Endothelial cell of umbilical vein (primary cell): ENCODE results near the gene DRAP1. TPM values are rescaled to one million over a fixed set of nuclear protein-coding genes. Genes with fewer than 3 reads are reported as not detected.

ENCODE experiments used
- BruUV-seq: library from RNA; stranded (reverse); fragments of 400-500 nt; replicated peaks from 2 replicates; lab custom pipeline; 2021; lab: Mats Ljungman, UMichigan
- CTCF ChIA-PET: fragments of 300-600, 350-600 bp; sonication (Branson Sonifier 250); formaldehyde crosslinking; loops from one replicate; lab custom pipeline; 2021; ENCODE audit warnings: antibody characterized with exemption, inconsistent platforms; lab: Charles Lee
- POLR2A ChIA-PET: fragments of 300-600, 350-600 bp; sonication (Branson Sonifier 250); formaldehyde crosslinking; loops from one replicate; lab custom pipeline; 2021; ENCODE audit warnings: antibody characterized with exemption, inconsistent platforms; lab: Charles Lee
- DNase-seq: peaks from one replicate; pipeline ENCODE4 v3.0.0-alpha.2; 2011; ENCODE audit warnings: low read depth, low spot score
- FAIRE-seq: peaks from 2 replicates; lab custom pipeline; 2011; peaks lifted over from hg19 to GRCh38; lab: Jason Lieb, UNC
- H2AFZ ChIP-seq: 2 replicates; pipeline ENCODE4 v1.6.0; 2012; ENCODE audit warnings: low read depth, low read length, control low read depth, inconsistent platforms
- H3K27ac ChIP-seq: 2 replicates; pipeline ENCODE4 v1.5.1; 2011; ENCODE audit warnings: low read depth, mild to moderate bottlenecking, control low read depth, low read length, moderate library complexity; ENCODE audit not compliant: insufficient read depth
- H3K27me3 ChIP-seq, 2 experiments: 2 replicates each; pipeline versions ENCODE4 v1.6.0 to v1.6.1; 2011; ENCODE audit warnings: low read length in 2 of 2, mixed read lengths in 1 of 2; ENCODE audit not compliant: control insufficient read depth in 2 of 2, insufficient read depth in 2 of 2
- H3K36me3 ChIP-seq, 2 experiments: 2 replicates in 1 of 2; 3 replicates in 1 of 2; pipeline ENCODE4 v1.5.1; 2011; ENCODE audit warnings: low read length in 2 of 2, mild to moderate bottlenecking in 1 of 2, moderate library complexity in 1 of 2; ENCODE audit not compliant: control insufficient read depth in 2 of 2, insufficient read depth in 2 of 2; ENCODE audit errors: extremely low read depth in 1 of 2
- H3K4me1 ChIP-seq: 3 replicates; pipeline ENCODE4 v1.5.1; 2011; ENCODE audit warnings: mild to moderate bottlenecking, low read length; ENCODE audit not compliant: control insufficient read depth, insufficient read depth; ENCODE audit errors: extremely low read depth
- H3K4me2 ChIP-seq: 2 replicates; pipeline ENCODE4 v1.6.1; 2011; ENCODE audit warnings: low read length, control low read depth, mixed read lengths; ENCODE audit not compliant: insufficient read depth
- H3K4me3 ChIP-seq, 3 experiments: fragments of 200-600 bp in 1 of 3; sonication (generic), shearing (Covaris generic) in 1 of 3; replicated peaks in 1 of 3; 2 replicates each; pipeline ENCODE4 v1.5.1; 2011 to 2016; ENCODE audit warnings: control low read depth in 3 of 3, low read length in 3 of 3, mild to moderate bottlenecking in 2 of 3, inconsistent platforms in 1 of 3, low read depth in 1 of 3, moderate library complexity in 1 of 3; ENCODE audit not compliant: insufficient read depth in 1 of 3
- H3K79me2 ChIP-seq: 2 replicates; pipeline ENCODE4 v1.6.0; 2012; ENCODE audit warnings: low read length, inconsistent platforms; ENCODE audit not compliant: control insufficient read depth, insufficient read depth
- H3K9ac ChIP-seq: replicated peaks from 2 replicates; pipeline ENCODE3; 2011; ENCODE audit warnings: low read length, control low read depth; ENCODE audit not compliant: insufficient read depth; ENCODE audit errors: extremely low read depth
- H3K9me1 ChIP-seq: replicated peaks from 3 replicates; pipeline ENCODE4 v1.6.0; 2011; ENCODE audit warnings: mild to moderate bottlenecking, low read length; ENCODE audit not compliant: control insufficient read depth, insufficient read depth; ENCODE audit errors: extremely low read depth
- H3K9me3 ChIP-seq: replicated peaks from 2 replicates; pipeline ENCODE4 v1.5.1; 2012; ENCODE audit warnings: low read length, inconsistent platforms; ENCODE audit not compliant: control insufficient read depth, insufficient read depth
- H4K20me1 ChIP-seq: replicated peaks from 2 replicates; pipeline ENCODE3; 2011; ENCODE audit warnings: mild to moderate bottlenecking, low read length; ENCODE audit not compliant: control insufficient read depth, insufficient read depth; ENCODE audit errors: extremely low read depth
- EZH2 ChIP-seq: IDR thresholded peaks from 2 replicates; pipeline ENCODE4 v1.6.1; 2012; ENCODE audit warnings: borderline replicate concordance, low read depth, mild to moderate bottlenecking, moderate library complexity, low read length, inconsistent platforms; ENCODE audit not compliant: severe bottlenecking
- FOS ChIP-seq: IDR thresholded peaks from 2 replicates; pipeline ENCODE4 v1.6.1; 2011; ENCODE audit warnings: mild to moderate bottlenecking, low read length, moderate library complexity, borderline replicate concordance; ENCODE audit not compliant: insufficient read depth
- GATA2 ChIP-seq: IDR thresholded peaks from 2 replicates; pipeline ENCODE4 v1.7.0; 2011; ENCODE audit warnings: low read depth, mild to moderate bottlenecking, moderate library complexity, mixed read lengths, low read length; ENCODE audit not compliant: insufficient read length, insufficient read depth
- JUN ChIP-seq: IDR thresholded peaks from 2 replicates; pipeline ENCODE4 v1.6.1; 2011; ENCODE audit warnings: borderline replicate concordance, low read depth; ENCODE audit not compliant: insufficient read length, insufficient read depth
- MAX ChIP-seq: IDR thresholded peaks from 2 replicates; pipeline ENCODE4 v1.6.1; 2011; ENCODE audit not compliant: insufficient read depth, insufficient read length
- MYC ChIP-seq: IDR thresholded peaks from one replicate; pipeline ENCODE4 v1.6.1; 2011; ENCODE audit warnings: mild to moderate bottlenecking, low read depth, low read length
- POLR2A ChIP-seq: IDR thresholded peaks from 2 replicates; pipeline ENCODE4 v1.6.1; 2012; ENCODE audit warnings: low read depth, mild to moderate bottlenecking, control low read depth, low read length
- POLR2AphosphoS5 ChIP-seq: IDR thresholded peaks from 2 replicates; pipeline ENCODE4 v1.6.1; 2012; ENCODE audit warnings: low read depth, mild to moderate bottlenecking, control low read depth, low read length, moderate library complexity; ENCODE audit not compliant: insufficient read depth
- dilution Hi-C: fragments of 300-500 bp; cut with MboI; formaldehyde crosslinking; loops from one replicate; pipeline ENCODE4 v1.15.0; 2019; ENCODE audit warnings: low sequenced_read_pairs; ENCODE audit not compliant: extremely low pct_ligation_motif_present
- intact Hi-C: fragments of 100-400 bp; cut with micrococcal nuclease; formaldehyde crosslinking; loops from one replicate; pipeline ENCODE4 v1.10.0; 2022
- polyA plus RNA-seq, 4 experiments: library from polyadenylated mRNA; depleted of rRNA in 3 of 4; stranded (reverse) in 3 of 4; unstranded in 1 of 4; fragments of >200 nt; gene quantifications; 2 replicates each; pipeline versions ENCODE4 v1.2.1 to v1.2.3, GENCODE V29; 2011 to 2012; ENCODE audit warnings: missing spikeins in 1 of 4
- total RNA-seq: library from RNA; stranded (reverse); gene quantifications from 2 replicates; pipeline ENCODE4 v1.2.3, GENCODE V29; 2021

The DRAP1 gene
- total and polyA plus RNA-seq, 2 donors (not counting 3 experiments of a cell fraction or from before 2014, with no cell fraction given), result 74.9 to 114 TPM

DNA sequence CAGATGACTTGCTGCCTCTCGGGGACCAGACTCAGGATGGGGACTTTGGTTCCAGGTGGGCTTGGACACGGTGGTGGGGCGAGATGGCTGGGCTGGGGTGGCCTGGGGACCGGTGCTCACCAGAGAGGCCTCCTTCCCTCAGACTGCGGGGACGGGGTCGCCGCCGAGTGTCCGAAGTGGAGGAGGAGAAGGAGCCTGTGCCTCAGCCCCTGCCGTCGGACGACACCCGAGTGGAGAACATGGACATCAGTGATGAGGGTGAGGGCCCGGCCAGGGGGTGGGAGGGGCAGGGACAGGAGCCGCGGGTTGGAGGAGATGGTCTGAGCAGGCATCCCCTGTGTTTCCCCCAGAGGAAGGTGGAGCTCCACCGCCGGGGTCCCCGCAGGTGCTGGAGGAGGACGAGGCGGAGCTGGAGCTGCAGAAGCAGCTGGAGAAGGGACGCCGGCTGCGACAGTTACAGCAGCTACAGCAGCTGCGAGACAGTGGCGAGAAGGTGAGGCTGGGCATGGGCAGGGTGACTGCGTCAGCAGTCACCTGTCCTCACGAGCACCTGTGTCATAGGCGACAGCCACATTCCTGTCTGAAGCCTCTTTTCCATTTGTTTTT lies 48.2 kb downstream of the DRAP1 start:
- Histone ChIP-seq H3K4me2 (no peak overlapping the region), H3K4me1 (peaks cover 8% of the 10 kb centered on the region), H3K9ac (no peak overlapping the region), H3K9me1 (no peaks in the 10 kb centered on the region), H3K27ac (no peak overlapping the region), H3K36me3 (peaks cover 9 to 55% of the 10 kb centered on the region in 2 experiments), H3K79me2 (peaks cover 19% of the 10 kb centered on the region), H3K4me3 (no peak overlapping the region), H2AFZ (no peak overlapping the region), H3K9me3 (no peaks in the 10 kb centered on the region), H4K20me1 (no peaks in the 10 kb centered on the region), H3K27me3 (no peaks in the 10 kb centered on the region)
- DNase-seq (no peak), FAIRE-seq (no peak)
- POLR2A ChIA-PET, result interaction anchor here (0.7 kb wide), 1 partner anchor 13 kb away, joined by 8 read pairs; no protein-coding TSS in a partner anchor
- CTCF ChIA-PET, result no interaction called here
- intact Hi-C loops (no loop called here), dilution Hi-C loops (no loop called here)
- no TSS peak for BruUV-seq
- TF ChIP-seq POLR2A (no peak), MYC (no peak), MAX (no peak), FOS (no peak), GATA2 (no peak), JUN (no peak), POLR2AphosphoS5 (no peak), EZH2 (no peak)
